OCI-M2 (cell line): ENCODE data around the gene MST1.
A peak's percentile ranks its signal among the peaks of the same experiment; 100 is the strongest.

Experiments used
- DNase-seq: peaks from one replicate; lab custom pipeline; 2025; ENCODE audit not compliant: unreplicated experiment; lab: John Stamatoyannopoulos, UW

MST1 gene

DNA sequence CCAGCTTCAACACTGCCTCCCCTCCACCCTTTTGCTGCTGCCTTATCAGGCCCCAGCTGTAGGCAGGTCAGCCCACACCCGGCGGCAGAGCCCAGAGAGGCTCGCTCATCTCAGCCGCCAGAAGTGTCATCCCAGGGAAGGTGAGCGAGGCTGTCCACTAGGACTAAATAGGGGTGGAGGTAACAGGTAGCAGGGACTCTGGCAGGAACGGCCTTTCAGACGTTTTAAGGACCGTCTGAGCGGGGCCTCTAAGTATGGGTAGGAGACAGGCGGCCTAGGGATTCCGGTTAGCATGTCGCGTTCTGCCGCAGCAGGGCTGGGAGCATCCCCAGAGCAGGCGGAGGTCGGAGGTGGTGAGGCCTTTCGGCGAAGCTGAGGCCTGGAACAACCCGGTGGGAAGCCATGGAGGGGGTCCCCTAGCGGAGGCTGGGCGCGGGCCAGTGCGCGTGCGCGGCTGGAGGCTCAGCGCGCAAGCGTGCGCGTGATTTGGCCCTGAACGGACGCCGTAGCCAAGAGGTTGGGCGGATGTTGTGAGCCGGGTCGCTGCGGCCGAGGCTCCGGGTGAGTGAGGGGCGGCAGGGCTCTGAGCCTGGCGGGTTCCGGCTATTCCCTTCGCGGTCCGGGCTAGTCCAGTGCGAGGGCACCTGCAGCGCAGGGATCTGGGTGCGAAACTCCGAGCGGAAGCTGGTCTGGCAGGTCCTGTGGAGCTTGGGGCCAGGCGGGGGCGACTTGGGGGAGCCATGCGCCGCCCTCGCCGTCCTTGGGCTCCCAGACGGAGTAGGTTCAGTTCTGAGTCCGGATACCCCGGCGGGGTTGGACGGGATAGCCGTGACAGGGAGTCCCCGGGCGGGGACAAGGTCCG lies at the start of gene MST1, which contains the start of gene RNF123:
TSS of gene MST1 (minus strand) at position 429 of the 862 bp plus-strand sequence. CDS start 783 bp downstream, outside the sequence.
TSS of gene RNF123 (plus strand) at position 512 of the 862 bp plus-strand sequence. CDS start 1,609 bp downstream, outside the sequence.
- no peak for DNase-seq

DNA sequence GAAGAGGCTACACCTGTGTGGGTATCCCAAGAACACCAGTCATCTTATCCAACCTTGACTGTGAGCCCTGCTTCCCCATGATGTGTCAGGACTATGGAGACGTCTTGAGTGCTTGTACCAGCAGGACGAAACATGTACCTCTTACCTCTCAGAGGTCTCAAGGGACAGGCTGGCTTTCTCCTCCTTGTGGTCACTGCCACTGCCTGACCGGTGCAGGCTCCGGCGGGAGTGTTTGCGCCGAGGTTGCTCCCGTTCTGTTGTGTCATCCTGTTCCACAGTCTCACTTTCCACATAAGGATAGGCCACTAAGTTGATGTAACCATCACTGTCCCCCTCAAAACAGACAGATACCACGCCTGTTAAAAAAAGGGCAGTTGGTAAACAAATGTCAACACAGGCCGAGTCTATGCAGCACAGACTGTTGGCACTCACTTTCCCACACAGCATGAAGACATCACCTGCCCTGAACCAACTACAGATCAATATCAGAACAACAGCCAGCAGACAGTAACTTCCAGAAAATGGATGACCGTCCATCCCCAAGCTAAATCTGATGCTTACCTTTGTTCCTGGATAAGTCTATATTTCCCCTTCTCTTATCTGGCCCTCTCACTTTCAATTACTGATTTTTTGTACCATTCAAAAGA lies 48.9 kb upstream of the MST1 start:
- no peak for DNase-seq

DNA sequence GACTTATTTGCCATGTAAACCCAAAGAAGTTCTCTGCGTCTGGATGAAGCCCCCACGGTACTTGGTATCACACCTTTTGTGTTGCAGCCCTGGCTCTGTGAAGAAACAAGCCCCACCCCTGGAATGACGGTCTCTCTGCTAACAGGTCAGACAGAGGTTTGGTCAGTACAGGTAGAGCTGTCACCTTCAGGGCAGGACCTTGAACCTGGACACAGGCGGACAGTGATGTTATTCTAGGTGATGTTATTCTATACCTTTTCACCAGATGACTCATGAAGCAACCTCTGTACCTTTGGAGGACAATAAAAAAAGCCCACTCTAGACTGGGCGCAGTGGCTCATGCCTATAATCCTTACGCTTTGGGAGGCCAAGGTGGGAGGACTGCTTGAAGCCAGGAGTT lies 45.5 kb upstream of the MST1 start:
- DNase-seq = no peak

DNA sequence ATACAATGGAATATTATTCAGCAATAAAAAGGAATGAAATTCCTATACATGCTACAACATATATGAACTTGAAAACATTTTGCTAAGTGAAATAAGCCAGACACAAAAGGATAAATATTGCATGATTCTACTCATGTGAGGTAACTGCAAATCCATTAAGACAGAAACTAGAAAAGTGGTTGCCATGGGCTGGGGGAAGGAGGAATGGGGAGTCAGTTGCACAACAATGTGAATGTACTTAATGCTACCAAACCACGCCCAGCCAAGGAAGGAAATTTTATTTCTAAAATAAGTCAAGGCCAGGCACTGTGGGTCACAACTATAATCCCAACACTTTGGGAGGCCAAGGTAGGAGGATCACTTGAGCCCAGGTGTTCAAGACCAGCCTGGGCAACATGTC lies 44.3 kb upstream of the MST1 start:
- no peak for DNase-seq

DNA sequence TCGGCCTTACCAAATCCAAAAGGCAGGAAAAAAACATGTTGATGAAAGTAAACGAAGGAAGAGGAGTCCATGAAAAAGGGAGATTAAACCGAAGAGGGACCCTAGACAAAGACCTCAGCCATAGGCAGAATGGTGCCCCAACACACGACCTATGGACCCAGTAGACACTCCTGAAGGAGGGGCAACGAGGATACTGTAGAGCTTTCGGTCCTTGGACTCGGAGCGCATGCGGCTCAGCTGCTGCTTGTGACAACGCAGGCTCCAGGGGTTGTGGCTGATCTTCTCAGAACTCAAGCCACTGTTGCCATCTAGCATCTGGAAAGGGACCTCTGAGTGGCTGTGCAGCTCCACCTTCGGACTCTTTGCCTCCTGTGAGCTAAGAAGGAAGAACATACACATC lies 43.3 kb upstream of the MST1 start:
- no peak for DNase-seq

DNA sequence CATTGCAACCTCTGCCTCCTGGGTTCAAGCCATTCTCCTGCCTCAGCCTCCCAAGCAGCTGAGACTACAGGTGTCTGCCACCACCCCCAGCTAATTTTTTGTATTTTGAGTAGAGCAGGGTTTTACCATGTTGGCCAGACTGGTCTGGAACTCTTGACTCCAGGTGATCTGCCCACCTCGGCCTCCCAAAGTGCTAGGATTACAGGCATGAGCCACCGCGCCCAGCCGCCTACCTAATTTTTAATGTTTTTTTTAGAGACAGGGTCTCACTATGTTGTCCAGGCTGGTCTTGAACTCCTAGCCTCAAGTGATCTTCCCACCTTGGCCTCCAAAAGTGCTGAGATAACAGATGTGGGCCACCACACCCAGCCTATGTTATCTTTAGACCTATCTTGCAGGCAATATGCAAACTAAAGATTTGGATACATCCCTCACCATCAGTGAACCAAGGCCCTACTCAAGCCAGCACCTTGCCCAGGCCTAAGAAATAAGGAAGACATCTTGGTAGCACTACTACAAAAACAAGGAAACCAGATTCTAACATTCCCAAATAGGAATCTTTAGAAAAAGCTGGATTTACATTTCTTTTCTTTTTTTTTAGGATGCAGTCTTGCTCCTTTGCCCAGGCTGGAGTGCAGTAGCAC lies 40.8 kb upstream of the MST1 start:
- no peak for DNase-seq

DNA sequence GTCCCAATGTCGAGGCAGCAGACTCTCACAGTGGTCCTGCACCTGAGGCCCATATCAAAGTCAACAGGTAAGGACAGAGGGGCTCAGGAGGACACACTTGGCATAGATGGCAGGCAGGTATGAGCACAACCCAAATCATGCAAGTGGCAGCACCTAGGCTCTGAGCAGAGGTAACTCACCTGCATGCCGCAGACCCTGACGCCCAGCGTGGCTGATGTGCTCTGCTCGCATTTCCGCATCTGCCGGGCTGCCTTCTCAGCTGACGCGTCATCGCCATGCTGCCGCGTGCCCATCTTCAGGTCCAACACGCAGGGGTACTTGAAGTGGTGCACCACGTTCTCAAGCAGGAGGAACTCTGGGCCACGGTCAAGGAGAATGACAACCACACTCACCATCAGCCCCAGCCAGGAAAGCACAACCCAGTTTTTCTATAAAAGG lies 38.7 kb upstream of the MST1 start:
- no peak for DNase-seq

DNA sequence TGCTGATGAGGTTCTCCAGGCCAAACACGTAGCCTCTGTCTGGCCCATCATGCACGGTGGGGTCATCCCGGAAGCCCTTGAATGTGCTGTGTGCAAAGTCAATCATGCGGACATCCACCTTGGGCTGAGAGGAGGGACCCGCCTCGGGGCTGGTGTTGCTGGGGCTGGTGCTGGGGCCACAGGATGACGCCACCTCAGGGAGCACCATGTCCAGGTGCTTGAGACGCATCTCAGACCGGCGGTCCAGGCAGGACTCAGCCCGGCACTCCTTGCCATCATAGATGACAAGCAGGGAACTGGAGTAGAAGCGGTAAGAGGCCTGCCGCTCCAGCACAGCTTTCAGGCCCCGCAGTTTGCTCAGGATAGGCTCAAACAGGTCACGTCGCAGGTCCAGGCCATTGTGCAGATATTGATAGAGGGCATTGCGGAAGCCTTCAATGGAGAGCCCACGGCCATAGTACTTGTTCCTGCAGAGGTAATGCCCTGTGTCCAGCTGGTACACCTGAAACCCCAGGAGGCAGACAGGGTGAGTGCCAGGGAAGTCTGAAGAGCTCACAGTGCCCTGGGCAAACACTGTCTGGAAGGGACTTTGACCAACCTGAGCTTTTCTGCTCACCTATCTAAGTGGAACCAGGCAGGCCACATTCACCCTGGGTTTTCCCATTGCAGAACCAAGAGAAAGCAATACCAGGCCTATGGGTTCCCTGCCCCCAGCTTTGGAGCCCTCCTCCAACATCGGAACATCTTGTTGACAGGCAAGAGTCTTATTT lies 38.1 kb upstream of the MST1 start:
- no peak for DNase-seq

DNA sequence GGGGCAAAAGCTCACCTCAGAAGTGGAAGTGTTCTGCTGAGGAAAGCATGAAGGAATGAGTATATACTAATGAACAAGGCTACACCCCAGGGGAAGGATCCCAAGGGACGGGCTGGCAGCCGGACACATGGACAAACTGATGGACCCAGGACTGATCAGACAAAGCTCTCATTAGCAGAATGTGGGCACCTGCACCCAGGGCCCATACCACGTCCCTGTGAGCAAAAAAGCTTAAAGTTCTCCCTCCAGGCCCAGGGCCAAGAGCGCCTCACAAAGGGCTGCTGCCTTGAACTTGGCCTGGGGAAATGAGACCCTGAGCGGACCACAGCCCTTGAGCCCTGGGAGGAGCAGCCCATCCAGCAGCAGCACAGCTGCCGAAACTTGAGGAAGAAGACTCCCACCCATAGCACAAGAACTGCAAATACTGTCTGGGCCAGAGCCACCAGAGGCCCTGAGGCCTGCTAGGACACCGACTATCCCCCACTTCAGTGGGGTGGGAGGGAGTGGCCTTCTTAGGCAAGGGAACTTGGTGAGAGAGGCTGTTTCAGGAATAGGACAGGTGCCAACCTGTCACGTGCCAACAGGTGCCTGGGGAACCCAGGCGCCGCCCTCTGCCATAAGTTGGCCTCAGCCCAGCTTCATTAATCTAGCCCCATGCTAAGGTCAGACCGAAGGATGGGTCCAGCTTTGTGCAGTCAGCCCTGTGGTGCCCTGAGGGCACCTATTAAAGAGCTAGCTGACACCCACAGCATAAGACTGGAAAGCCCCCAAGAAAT lies 36.8 kb upstream of the MST1 start:
- DNase-seq = no peak

DNA sequence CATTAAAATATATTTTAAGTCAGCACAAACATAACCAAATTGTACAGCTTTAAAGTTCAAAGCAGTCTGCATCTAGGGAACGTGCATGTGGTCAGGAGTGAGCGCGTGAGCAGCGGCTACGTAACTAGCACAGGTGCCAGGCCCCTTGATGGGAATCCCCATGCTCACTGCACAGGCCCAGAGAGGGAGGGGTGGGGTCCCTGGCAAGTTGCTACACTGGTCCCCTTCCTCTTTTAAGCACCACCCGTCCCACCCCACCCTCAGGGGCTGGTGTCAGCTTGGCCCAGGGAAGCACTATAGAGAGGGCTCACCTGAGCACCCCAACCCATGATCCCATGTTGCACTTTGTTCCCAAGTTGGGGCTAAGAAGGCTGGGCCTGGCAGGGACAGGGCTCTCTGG lies 35.3 kb upstream of the MST1 start:
- no peak for DNase-seq

DNA sequence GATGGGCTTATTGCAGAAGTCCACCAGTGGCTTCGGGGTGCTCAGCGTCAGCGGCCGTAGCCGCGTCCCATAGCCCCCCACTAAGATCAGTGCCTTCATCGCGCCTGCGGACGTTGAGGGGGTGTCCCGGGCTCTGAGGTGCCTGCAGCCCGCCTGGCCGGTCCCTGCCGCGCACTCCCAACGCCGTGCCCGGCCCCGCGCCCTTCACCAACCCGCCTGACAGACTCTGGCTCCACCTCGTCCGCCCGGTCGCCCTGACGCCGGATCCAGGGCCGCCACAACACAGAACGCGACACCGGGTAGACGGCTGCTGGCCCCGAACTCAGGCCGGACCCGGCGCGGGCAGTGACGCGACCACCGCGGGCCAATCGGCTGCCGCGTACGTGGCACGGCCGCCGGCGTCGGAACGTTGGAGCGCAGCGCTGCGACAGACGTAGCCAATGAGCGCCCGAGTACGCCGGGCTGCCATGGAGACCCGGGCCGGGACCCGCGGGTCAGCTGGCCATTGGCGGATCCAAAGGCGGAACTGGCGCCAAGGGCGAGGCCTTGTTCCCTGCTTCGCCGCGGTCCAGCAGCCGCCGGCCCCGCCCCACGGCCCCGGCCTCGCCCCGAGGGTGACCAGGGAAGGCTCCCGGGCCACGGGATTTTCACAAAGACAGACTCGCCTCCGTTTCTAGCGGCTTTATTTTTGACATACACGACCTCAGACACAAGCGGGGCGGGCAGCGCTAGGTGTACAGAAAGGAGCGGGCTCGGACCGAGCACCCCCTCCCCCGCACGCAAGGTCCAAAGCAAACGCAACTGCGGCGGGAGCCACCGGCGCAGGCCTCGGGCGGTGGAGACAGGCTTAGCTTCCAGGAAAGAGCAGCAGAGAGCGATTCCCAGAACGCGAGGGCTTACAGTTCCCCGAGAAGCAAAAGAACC lies 34.6 kb upstream of the MST1 start, which contains the start of gene GMPPB:
TSS of gene GMPPB (minus strand) at position 324 of the 924 bp plus-strand sequence. CDS start at position 99, 225 bp downstream.
- DNase-seq = peak; percentile 45

DNA sequence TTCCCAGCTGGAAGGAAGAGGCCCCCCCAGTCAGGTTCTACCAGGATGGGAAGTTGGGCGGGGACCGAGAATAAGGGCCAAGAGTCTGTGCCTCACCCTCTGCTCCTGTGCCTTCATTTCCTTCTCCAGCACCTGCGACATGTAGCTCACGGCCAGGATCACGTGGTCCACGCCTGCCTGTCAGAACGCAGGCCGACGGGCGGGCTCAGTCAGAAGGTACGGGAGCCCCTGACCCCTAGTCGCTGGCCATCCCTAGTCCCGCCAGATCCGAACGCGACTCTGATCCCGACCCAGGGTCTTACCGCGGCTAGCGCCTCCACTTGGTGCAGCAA lies 34.0 kb upstream of the MST1 start:
- DNase-seq = no peak

DNA sequence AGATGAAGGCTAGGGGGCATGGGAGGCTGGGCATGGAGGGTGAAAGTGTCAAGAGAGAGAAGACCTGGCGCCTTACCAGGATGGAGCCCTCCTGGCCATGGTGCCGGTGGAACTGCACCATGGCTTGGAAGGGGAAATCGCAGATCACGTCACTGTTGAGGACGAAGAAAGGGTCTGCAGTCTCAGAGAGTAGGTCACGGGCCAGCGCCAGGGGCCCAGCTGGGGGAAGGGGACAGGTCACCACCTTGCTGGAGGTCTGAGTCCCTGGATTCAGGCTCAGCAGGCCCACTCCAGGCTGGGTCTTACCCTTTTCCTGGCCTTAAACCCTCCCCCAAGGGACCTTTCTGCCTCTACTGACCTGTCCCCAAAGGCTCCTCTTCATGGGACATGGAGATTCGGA lies 33.6 kb upstream of the MST1 start:
- no peak for DNase-seq

DNA sequence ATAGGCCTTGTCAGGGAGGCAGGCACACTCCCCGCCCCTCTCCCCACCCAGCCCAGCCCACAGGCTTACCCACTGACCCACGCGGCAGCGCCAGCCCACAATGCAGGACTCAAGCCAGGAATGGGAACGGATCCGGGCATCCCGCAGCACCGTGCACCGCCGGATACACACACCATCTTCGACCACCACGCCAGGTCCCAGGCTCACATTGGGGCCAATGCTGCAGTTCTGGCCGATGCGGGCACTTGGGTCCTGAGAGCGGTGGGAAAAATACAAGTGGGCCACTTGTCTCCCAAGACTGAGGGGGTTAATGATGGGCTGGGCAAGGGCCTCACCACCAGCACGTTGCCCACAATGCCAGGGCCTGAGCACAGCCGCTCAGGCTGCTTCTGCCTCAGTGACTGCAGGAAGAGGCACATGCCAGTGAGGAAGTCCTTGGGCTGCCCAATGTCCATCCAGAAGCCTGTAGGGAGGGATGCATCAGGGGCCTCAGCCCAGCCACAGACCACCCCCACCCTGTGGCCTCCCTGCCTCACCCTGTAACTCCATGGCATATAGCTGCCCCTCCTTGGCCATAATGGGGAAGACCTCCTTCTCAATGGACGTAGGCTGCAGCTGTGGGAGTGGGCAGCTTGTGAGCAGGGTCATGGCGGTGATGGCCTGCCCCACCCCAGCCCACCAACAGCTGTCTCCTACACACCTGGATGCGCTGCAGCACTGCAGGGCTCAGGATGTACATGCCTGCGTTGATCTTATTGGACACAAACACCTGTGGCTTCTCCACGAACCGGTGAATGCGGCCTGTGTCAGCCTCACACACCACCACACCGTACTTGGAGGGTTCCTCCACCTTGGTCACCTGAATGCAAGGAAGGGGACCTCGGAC lies 32.9 kb upstream of the MST1 start:
- no peak for DNase-seq

DNA sequence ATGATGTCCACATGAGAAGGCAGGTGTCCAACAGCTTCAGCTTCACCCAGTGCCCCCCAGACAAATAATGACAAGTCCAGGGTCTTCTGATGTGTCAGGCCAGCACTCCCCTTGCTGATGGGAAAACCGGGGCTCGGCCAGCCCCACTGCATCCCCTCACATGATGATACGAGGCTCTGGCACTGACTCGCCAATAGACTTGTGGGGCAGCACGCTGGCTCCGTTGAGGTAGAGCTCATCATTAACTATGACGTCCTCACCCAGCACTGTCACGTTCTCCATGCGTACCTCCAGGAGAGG lies 32.3 kb upstream of the MST1 start:
- no peak for DNase-seq

DNA sequence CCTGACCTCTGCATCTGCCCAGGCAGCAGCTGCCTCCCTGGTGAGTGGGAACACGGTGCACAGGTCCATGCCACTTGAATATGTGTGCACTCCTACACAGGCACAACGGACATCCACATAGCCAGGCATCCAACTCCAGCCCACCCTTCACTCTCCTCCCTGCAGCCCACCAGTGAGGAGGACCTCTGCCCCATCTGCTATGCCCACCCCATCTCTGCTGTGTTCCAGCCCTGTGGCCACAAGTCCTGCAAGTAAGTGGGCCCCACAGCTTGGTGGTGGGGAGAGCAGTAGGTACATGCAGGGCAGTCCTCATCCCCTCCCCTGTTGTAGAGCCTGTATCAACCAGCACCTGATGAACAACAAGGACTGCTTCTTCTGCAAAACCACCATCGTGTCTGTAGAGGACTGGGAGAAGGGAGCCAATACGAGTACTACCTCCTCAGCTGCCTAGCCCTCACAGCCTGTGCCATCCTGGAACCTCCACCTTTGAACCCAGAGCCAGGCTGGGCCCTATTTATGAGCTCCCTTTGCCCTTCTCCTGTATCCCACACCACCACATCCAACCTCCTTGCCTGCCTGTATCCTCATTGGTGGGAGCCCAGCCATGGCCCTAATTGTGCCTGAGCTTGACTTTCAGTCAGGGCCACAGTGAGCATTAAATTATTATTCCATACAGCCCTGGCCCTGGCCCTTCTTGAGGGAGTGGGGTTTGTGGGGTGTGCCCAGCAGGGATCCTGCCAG lies 31.8 kb upstream of the MST1 start:
- no peak for DNase-seq

DNA sequence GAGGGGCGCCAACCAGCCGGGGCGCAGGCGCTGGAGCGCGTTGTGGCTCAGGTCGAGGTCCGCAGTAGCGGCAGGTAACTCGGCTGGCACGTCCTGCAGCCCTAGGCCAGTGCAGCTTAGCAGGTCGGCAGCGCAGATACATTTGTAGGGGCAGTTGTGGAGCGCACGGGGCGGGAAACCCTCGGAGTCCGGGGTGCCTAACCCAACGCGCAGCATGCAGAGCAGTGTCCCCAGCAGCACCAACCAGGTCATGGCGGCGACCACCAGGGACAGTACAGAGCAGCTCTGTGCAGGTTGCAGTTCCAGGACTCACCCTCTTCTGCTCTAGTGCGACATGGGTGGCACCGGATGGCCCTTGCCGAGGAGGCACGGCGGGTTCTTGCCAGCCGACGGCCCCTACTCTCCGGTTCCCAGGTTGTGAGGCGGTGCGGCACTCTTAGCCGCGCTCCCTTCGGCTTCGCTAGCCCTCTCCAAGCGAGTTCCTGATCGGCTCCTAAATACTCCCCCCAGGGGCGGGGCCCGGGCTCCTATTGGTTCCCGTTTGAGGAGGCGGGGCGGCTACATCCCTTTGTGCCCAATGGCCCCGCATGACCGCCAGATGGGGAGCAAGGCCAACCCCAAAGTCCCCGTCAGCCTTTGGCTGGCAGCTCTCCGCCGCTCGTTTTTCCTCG lies 30.1 kb upstream of the MST1 start, which contains the start of gene AMIGO3:
TSS of gene AMIGO3 (minus strand) at position 471 of the 671 bp plus-strand sequence. CDS start at position 252, 219 bp downstream.
- DNase-seq = no peak
